Adrenal gland (tissue), 12 donors: ENCODE results near the gene CD74. TPM values are rescaled to one million over a fixed set of nuclear protein-coding genes. Genes with fewer than 3 reads are reported as not detected.

Experiments used
- DNase-seq, 7 donors: peaks; one replicate each; pipeline ENCODE4 v3.0.0-alpha.2; 2019 to 2020
- H3K27ac ChIP-seq, 5 donors: fragments of 200-600 bp; sonication (generic) in 4 of 5; 1 replicate in 3 of 5; 2 replicates in 2 of 5; pipeline versions ENCODE4 v1.5.1 to v1.8.0; 2016 to 2020; ENCODE audit warnings: mild to moderate bottlenecking in 1 of 5
- H3K27me3 ChIP-seq: fragments of 200-600 bp; 2 replicates; pipeline ENCODE4 v1.8.0; 2021
- H3K36me3 ChIP-seq, 2 donors: fragments of 200-600 bp; replicated peaks in 1 of 2; 1 replicate in 1 of 2; 2 replicates in 1 of 2; pipeline versions ENCODE4 v1.5.1 to v1.8.0; 2018 to 2022
- H3K4me1 ChIP-seq, 2 donors: fragments of 200-600 bp; replicated peaks in 1 of 2; 1 replicate in 1 of 2; 2 replicates in 1 of 2; pipeline versions ENCODE4 v1.5.1 to v1.8.0; 2018 to 2021
- H3K4me3 ChIP-seq, 4 donors: fragments of 200-600 bp; sonication (generic) in 3 of 4; one replicate each; pipeline ENCODE4 v1.5.1; 2016 to 2018
- H3K9me3 ChIP-seq, 3 donors: fragments of 200-600 bp; sonication (generic) in 1 of 3; replicated peaks in 1 of 3; 1 replicate in 2 of 3; 2 replicates in 1 of 3; pipeline versions ENCODE4 v1.5.1 to v1.8.0; 2016 to 2021
- CTCF ChIP-seq, 6 experiments: fragments of 450-650 bp in 4 of 6; fragments of 200-600 bp in 2 of 6; sonication (generic) in 1 of 6; IDR thresholded peaks; 1 replicate in 5 of 6; 2 replicates in 1 of 6; pipeline versions ENCODE4 v1.5.1 to v1.8.0; 2016 to 2021; ENCODE audit warnings: antibody characterized with exemption in 6 of 6, mild to moderate bottlenecking in 2 of 6, moderate library complexity in 1 of 6
- POLR2A ChIP-seq, 2 donors: fragments of 450-650 bp; IDR thresholded peaks; one replicate each; pipeline ENCODE4 v1.6.1; 2017; ENCODE audit warnings: antibody characterized with exemption in 2 of 2, mild to moderate bottlenecking in 2 of 2, moderate library complexity in 1 of 2
- WGBS, 4 donors: extraction: QIAGEN DNeasy Blood & Tissue Kit in 2 of 4; methylation state at CpG; one replicate each; pipeline versions ENCODE4 v1.1.5 to v1.1.7; 2013 to 2017; 5-methylcytosine and 5-hydroxymethylcytosine counted together
- intact Hi-C, 2 donors: fragments of 100-400 bp; cut with DNase I; formaldehyde crosslinking; loops; one replicate each; pipeline versions ENCODE4 v1.14.1 to v1.15.0; 2022 to 2023
- polyA plus RNA-seq, 3 donors: library from polyadenylated mRNA; stranded (reverse); fragments of 200-250 nt in 2 of 3; fragments of 350-450 nt in 1 of 3; fragmentation: Illumina TruSeq in 1 of 3; extraction: RNeasy Lipid Tissue Mini Kit (QIAGEN cat#74804) in 1 of 3; gene quantifications; one replicate each; pipeline ENCODE4 v1.2.3, GENCODE V29; 2013 to 2014
- total RNA-seq, 9 donors: library from RNA; depleted of rRNA in 4 of 9; stranded (reverse); fragments of >200 nt in 4 of 9; fragments of 120-200 nt in 1 of 9; fragmentation: NEBNext Ultra II Directional in 1 of 9; extraction: Animal tissue kit (Norgen Biotek cat#: 25700) in 1 of 9; gene quantifications; one replicate each; pipeline versions ENCODE4 v1.1.0 to v1.2.4, GENCODE V29; 2013 to 2023
- donor health status: healthy with polysubstance abuse.
- donor health status: Bipolar disorder and iron deficiency.
- donor health status: DM: yes; HTN: yes; CAD: no.
- donor health status: DM: no; HTN: no; CAD: no.
- donor health status: DM: no; HTN: no; CAD: no.
- donor health status: DM: yes; HTN: yes; CAD: no.

The CD74 gene
- total and polyA plus RNA-seq, 12 donors = 71.4 to 3,185 (median 1,084) TPM

- intact Hi-C loops = no loop called here
- Histone ChIP-seq H3K27me3 (no peaks in the 10 kb centered on the region), H3K9me3 (no peaks in the 10 kb centered on the region), H3K27ac (no peak overlapping the region), H3K4me3 (no peak overlapping the region), H3K4me1 (no peaks in the 10 kb centered on the region), H3K36me3 (peaks cover 0 to 81% of the 10 kb centered on the region in 2 donors)
- WGBS, 4 donors = 92 to 95% (median 93%) methylated on average over 2 of the region's 2 CpGs
- no peak for TF ChIP-seq CTCF (IDR thresholded peaks at IDR 0.05)
- TF ChIP-seq POLR2A (IDR thresholded peaks at IDR 0.05) = no peak
- DNase-seq = no peak
These were observed 17.1 kb downstream of the CD74 start for GRCh38 chr5:150395688-150395975.

GRCh38 chr5:150394912-150395687 lies 17.6 kb downstream of the CD74 start:
- H3K4me1 ChIP-seq = no peaks in the 10 kb centered on the region
- 81 to 90% (median 85%) methylated on average over 11 to 13 of the region's 13 CpGs for WGBS, 4 donors
- peaks cover 0 to 81% of the 10 kb centered on the region in 2 donors for H3K36me3 ChIP-seq
- no peaks in the 10 kb centered on the region for H3K27me3 ChIP-seq
- intact Hi-C loops = no loop called here
- no peak overlapping the region for H3K27ac ChIP-seq
- no peak for DNase-seq
- no peak for TF ChIP-seq CTCF (IDR thresholded peaks at IDR 0.05)
- no peak for TF ChIP-seq POLR2A (IDR thresholded peaks at IDR 0.05)
- H3K4me3 ChIP-seq = no peak overlapping the region
- no peaks in the 10 kb centered on the region for H3K9me3 ChIP-seq

GRCh38 chr5:150394131-150394530 lies 18.6 kb downstream of the CD74 start:
- H3K4me1 ChIP-seq = no peaks in the 10 kb centered on the region
- no peaks in the 10 kb centered on the region for H3K27me3 ChIP-seq
- intact Hi-C loops = no loop called here
- WGBS, 4 donors = 58 to 71% (median 62%) methylated on average over 3 of the region's 3 CpGs
- TF ChIP-seq CTCF (IDR thresholded peaks at IDR 0.05) (no peak), POLR2A (IDR thresholded peaks at IDR 0.05) (no peak)
- no peak overlapping the region for H3K27ac ChIP-seq
- peaks cover 0 to 81% of the 10 kb centered on the region in 2 donors for H3K36me3 ChIP-seq
- no peak for DNase-seq
- H3K4me3 ChIP-seq = no peak overlapping the region
- H3K9me3 ChIP-seq = no peaks in the 10 kb centered on the region

- 71 to 86% (median 84%) methylated on average over 3 of the region's 3 CpGs for WGBS, 4 donors
- H3K4me3 ChIP-seq = no peak overlapping the region
- no peaks in the 10 kb centered on the region for H3K27me3 ChIP-seq
- peak in 1 of 7 donors; percentile 37 for DNase-seq
- no peaks in the 10 kb centered on the region for H3K9me3 ChIP-seq
- intact Hi-C loops = no loop called here
- peaks cover 0 to 80% of the 10 kb centered on the region in 2 donors for H3K36me3 ChIP-seq
- TF ChIP-seq CTCF (IDR thresholded peaks at IDR 0.05) = no peak
- TF ChIP-seq POLR2A (IDR thresholded peaks at IDR 0.05) = no peak
- no peaks in the 10 kb centered on the region for H3K4me1 ChIP-seq
- H3K27ac ChIP-seq = peak overlapping the region in 1 of 5 donors; percentile 5
These were observed 19.5 kb downstream of the CD74 start for GRCh38 chr5:150393096-150393645.
